Right atrium auricular region (tissue), 2 donors: ENCODE measurements around the gene PRAC1. TPM values are rescaled to one million over a fixed set of nuclear protein-coding genes. Genes with fewer than 3 reads are reported as not detected.
"Not testable (repeated sequence)": the region's sequence is repeated elsewhere in the genome, so short reads cannot be mapped to it uniquely, and the experiment has no call there.

Experiments used
- DNase-seq: peaks from one replicate; pipeline ENCODE4 v3.0.0-alpha.2; 2019; ENCODE audit warnings: low spot score
- H3K27ac ChIP-seq, 2 donors: fragments of 200-600 bp; sonication (generic); 1 replicate in 1 of 2; 2 replicates in 1 of 2; pipeline ENCODE4 v1.5.1; 2016 to 2019
- H3K27me3 ChIP-seq, 2 donors: fragments of 200-600 bp; sonication (generic); one replicate each; pipeline versions ENCODE4 v1.5.1 to v1.6.0; 2017 to 2019
- H3K36me3 ChIP-seq: fragments of 200-600 bp; sonication (generic); one replicate; pipeline ENCODE4 v1.5.1; 2016
- H3K4me1 ChIP-seq, 2 donors: fragments of 200-600 bp; sonication (generic); one replicate each; pipeline versions ENCODE4 v1.5.1 to v1.6.0; 2017 to 2019
- H3K4me3 ChIP-seq, 2 donors: fragments of 200-600 bp; sonication (generic); 1 replicate in 1 of 2; 2 replicates in 1 of 2; pipeline ENCODE4 v1.5.1; 2017 to 2019; ENCODE audit warnings: mild to moderate bottlenecking in 1 of 2, moderate library complexity in 1 of 2
- H3K9me3 ChIP-seq, 2 donors: fragments of 200-600 bp; sonication (generic); one replicate each; pipeline ENCODE4 v1.5.1; 2019
- total RNA-seq, 2 donors: library from RNA; depleted of rRNA; stranded (reverse); fragments of >200 nt; gene quantifications; one replicate each; pipeline ENCODE4 v1.1.0, GENCODE V29; 2016
- TF ChIP-seq, protein P1 (sequence below), 2 donors: fragments of 200-600 bp; sonication (generic); IDR thresholded peaks; one replicate each; pipeline ENCODE4 v1.5.1; 2019; ENCODE audit warnings: antibody characterized with exemption in 2 of 2

Gene PRAC1
- total RNA-seq, 2 donors from 2014 or later, result not detected

DNA sequence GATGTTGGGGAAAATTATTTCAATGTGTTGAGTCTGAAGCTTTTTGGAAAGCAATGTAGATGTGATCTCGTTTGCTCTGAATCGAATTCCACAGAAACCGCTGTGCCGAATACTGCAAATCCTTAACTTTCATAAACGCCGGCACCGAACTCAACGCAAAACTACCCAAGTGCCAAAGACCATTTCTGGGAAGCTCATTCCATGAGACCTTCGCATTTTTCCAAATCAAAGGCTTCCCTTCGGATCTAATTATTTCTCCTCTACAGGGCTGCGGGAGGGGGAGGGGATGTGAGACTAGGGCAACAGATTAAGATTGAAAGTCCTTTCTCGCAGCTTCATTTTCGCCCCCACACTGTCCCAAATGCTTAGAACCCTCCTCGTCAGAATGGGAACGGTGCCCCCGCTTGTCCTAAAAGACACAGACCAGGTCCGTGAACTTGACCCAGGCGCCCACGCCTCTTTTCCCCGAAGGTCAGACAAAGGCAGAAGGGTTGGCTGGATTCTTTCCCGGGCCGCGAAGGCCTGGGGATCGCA is 4.0 kb downstream of the PRAC1 start:
- no peak for DNase-seq
- Histone ChIP-seq H3K4me3 (no peak overlapping the region), H3K27me3 (peaks cover 56 to 69% of the 10 kb centered on the region in 2 donors), H3K4me1 (peaks cover 0 to 18% of the 10 kb centered on the region in 2 donors), H3K27ac (no peak overlapping the region), H3K36me3 (no peaks in the 10 kb centered on the region), H3K9me3 (no peaks in the 10 kb centered on the region)
- TF ChIP-seq, protein P1, sequence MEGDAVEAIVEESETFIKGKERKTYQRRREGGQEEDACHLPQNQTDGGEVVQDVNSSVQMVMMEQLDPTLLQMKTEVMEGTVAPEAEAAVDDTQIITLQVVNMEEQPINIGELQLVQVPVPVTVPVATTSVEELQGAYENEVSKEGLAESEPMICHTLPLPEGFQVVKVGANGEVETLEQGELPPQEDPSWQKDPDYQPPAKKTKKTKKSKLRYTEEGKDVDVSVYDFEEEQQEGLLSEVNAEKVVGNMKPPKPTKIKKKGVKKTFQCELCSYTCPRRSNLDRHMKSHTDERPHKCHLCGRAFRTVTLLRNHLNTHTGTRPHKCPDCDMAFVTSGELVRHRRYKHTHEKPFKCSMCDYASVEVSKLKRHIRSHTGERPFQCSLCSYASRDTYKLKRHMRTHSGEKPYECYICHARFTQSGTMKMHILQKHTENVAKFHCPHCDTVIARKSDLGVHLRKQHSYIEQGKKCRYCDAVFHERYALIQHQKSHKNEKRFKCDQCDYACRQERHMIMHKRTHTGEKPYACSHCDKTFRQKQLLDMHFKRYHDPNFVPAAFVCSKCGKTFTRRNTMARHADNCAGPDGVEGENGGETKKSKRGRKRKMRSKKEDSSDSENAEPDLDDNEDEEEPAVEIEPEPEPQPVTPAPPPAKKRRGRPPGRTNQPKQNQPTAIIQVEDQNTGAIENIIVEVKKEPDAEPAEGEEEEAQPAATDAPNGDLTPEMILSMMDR (IDR thresholded peaks at IDR 0.05), result no peak

DNA sequence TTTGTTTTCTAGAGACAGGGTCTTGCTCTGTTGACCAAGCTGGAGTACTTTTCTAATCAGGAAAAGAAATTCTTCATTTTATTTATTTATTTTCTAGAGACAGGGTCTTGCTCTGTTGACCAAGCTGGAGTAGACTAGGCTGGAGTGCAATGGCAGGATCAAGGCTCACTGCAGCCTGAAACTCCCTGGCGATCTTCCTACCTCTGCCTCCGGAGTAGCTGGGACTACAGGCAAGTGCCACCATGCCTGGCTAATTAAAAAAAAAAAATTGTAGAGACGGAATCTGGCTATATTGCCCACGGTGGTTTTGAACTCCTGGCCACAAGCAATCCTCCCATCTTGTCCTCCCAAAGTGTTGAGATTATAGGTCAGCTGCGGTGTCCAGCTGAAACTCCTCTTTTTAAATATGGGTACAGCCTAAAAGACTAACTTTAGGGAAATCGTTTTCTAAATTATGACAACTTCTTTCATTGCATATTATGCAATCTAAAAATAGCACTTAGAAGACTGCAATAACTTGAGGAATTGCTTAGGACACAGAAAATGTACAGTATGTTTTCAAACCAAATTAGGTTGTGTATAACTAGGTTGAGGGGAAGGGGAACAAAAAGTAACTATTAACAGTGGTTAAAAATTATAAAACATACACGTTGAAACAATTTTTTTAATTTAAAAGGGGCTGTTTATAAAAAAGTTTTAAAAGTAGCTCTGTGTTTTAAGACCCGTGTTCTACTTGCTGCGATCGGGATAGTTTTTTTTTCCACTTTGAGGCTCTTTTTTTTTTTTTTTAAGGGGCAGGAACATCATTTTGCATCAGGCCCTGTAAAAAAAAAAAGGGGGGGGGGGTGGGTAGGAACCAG is 4.7 kb downstream of the PRAC1 start:
- DNase-seq, result no peak
- Histone ChIP-seq H3K36me3 (no peaks in the 10 kb centered on the region), H3K27me3 (peaks cover 49 to 63% of the 10 kb centered on the region in 2 donors), H3K9me3 (no peaks in the 10 kb centered on the region), H3K27ac (no peak overlapping the region), H3K4me1 (peaks cover 0 to 14% of the 10 kb centered on the region in 2 donors), H3K4me3 (no peak overlapping the region)
- TF ChIP-seq, protein P1 (IDR thresholded peaks at IDR 0.05), result no peak

DNA sequence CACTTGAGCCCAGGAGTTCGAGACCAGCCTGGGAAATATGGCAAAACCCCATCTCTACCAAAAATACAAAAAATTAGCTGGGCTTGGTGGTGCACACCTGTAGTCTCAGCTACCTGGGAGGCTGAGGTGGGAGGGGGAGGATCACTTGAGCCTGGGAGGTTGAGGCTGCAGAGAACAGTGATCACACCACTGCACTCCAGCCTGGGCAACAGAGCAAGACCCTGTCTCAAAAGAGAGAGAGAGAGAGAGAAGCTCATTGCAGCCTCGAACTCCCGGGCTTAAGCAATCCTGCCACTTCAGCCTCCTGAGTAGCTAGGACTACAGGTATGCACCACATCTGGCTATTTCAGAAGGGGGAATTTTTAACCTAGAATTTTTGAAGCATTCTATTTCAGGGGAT is 5.8 kb downstream of the PRAC1 start:
- H3K27ac ChIP-seq, DNase-seq, H3K9me3 ChIP-seq, H3K4me3 ChIP-seq, H3K36me3 ChIP-seq: not testable (repeated sequence)
- Histone ChIP-seq H3K27me3 (peaks cover 40 to 53% of the 10 kb centered on the region in 2 donors), H3K4me1 (peaks cover 0 to 14% of the 10 kb centered on the region in 2 donors)

DNA sequence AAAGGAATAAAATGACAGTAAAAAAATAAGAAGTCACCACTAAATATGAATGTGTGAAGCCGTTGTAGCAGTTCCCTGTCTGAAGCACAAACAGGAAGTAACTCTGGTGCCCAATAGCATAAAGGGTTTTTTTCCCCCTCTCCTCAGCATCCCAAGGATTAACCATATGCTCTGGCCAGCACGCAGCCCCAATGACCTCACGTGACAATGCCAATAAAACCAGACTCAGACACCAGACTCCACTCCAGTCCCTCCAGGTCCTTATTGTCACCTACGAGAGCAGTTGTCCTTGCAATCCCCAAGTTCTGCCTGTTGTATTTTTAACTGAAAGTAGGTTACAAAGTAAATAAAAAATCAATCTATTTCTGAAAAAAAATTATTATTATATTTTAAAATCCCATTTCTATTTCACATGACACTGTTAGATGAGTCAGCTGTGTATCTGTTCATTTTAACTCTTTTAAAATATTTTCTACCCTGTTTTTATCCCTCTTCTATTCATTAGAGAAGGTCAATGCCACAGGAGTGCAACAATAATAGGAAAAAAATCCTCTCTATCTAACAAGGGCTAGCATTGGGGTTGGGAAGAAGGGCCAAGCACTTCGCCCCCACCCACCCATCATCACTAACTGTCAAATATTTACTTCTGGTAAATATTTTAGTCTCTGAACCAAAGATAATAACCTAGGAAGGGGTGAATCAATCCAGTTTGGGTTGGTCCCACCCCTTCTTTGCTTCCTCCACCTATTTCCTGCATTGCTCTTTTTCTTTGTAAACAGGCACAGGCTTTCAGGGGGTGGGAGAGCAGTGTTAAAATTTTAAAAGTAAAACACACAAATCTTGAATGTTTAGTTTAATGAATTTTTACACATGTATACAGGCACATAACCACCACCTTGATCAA is 6.6 kb downstream of the PRAC1 start:
- peaks cover 0 to 14% of the 10 kb centered on the region in 2 donors for H3K4me1 ChIP-seq
- H3K9me3 ChIP-seq, result no peaks in the 10 kb centered on the region
- DNase-seq, result no peak
- H3K36me3 ChIP-seq, result no peaks in the 10 kb centered on the region
- TF ChIP-seq, protein P1 (IDR thresholded peaks at IDR 0.05), result no peak
- peaks cover 33 to 46% of the 10 kb centered on the region in 2 donors for H3K27me3 ChIP-seq
- no peak overlapping the region for H3K4me3 ChIP-seq
- no peak overlapping the region for H3K27ac ChIP-seq

DNA sequence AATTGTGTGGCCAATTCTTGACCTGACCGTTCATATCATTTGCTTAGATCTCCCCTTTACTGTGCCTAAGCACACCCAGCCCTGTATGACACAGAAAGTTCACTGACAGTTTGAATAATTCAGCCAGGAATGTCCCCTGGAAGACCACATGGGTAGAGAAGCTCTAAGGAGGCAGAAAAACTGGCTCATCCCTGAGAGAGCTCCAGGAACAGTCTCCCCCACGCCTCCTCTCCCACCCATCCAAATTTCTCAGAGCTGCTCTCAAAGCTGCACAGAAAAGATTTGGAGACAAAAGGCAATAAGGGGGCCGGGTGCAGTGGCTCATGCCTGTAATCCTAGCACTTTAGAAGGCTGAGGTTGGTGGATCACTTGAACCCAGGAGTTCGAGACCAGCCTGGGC is 11.2 kb downstream of the PRAC1 start:
- Histone ChIP-seq H3K36me3 (no peaks in the 10 kb centered on the region), H3K4me1 (no peaks in the 10 kb centered on the region), H3K9me3 (no peaks in the 10 kb centered on the region), H3K4me3 (no peak overlapping the region), H3K27ac (no peak overlapping the region), H3K27me3 (peaks cover 0 to 3% of the 10 kb centered on the region in 2 donors)
- DNase-seq, result no peak
- TF ChIP-seq, protein P1 (IDR thresholded peaks at IDR 0.05), result no peak
